NCI-H2227 treated with DMSO at 0.1 percent for 48 hours (cell line): ENCODE results near the gene CARS2.
"Not testable (repeated sequence)": the region's sequence is repeated elsewhere in the genome, so short reads cannot be mapped to it uniquely, and the experiment has no call there.

ENCODE experiments used
- DNase-seq: peaks from one replicate; lab custom pipeline; 2025; lab: John Stamatoyannopoulos, UW

CARS2 gene, protein sequence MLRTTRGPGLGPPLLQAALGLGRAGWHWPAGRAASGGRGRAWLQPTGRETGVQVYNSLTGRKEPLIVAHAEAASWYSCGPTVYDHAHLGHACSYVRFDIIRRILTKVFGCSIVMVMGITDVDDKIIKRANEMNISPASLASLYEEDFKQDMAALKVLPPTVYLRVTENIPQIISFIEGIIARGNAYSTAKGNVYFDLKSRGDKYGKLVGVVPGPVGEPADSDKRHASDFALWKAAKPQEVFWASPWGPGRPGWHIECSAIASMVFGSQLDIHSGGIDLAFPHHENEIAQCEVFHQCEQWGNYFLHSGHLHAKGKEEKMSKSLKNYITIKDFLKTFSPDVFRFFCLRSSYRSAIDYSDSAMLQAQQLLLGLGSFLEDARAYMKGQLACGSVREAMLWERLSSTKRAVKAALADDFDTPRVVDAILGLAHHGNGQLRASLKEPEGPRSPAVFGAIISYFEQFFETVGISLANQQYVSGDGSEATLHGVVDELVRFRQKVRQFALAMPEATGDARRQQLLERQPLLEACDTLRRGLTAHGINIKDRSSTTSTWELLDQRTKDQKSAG

DNA sequence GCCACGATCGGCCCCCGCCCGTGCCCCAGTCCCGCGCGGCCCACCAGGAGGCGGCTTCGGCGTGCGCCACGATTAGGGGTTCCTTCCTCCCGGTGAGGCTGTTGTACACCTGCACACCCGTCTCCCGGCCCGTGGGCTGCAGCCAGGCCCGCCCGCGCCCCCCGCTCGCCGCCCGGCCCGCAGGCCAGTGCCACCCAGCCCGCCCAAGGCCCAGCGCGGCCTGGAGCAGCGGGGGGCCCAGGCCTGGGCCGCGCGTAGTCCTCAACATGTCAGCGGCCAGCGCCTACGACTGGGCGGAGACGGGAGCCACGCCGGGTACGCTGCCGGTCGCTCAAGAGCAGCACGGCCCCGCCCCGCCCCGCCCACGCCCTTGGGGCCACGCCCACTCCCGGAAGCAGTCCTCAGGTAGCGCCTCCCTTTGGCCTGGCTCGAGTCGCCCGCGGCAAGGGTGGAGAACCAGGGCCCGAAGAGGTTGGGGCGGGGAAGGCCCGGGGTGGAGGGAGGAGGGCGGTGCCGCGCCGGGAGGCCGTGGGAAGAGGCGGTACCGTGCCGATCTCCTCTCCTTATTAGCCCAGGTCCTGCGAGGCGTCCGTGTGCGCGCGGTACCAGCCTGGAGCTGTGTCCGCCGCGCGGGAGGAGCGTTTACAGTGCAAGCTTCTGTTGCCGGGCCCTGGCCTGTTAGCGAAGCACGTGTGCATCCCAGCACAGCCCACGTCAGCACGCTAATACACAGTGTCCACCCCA is at the start of gene CARS2:
Gene CARS2, minus strand, starts transcription at position 291 of the 744 bp plus-strand sequence. Its CDS starts 23 bp downstream, at position 268.
- peak; percentile 85 for DNase-seq

GRCh38 chr13:110748271-110748670 is 42.4 kb upstream of the CARS2 start:
- no peak for DNase-seq

- DNase-seq = no peak
These were observed 40.5 kb upstream of the CARS2 start for GRCh38 chr13:110746438-110746837.

GRCh38 chr13:110743687-110744086 is 37.8 kb upstream of the CARS2 start:
- no peak for DNase-seq

- no peak for DNase-seq
These were observed 31.6 kb upstream of the CARS2 start for GRCh38 chr13:110737555-110737954.

GRCh38 chr13:110734561-110734960 is 28.6 kb upstream of the CARS2 start:
- no peak for DNase-seq

GRCh38 chr13:110731072-110731471 is 25.2 kb upstream of the CARS2 start:
- DNase-seq = no peak

DNA sequence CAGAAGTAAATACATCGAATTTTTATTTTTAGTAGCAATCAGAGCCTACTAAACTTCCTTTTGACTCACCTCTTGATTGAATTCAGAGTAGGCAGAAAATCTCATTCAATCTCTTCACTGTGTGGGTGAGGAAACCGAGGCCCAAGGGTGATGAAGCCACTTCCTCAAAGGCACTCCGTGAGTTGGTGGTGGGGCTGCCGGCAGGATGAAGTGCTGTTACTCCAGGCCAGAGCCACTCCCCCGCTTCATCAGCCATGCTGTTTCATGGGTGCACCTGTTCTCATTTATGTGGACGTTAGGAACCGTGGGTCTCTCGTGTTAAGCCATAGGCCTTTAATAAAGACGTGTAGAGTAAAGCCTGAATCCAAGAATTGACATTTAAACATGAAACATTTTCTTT is 20.8 kb upstream of the CARS2 start:
- no peak for DNase-seq

- not testable (repeated sequence) for DNase-seq
These were observed 20.2 kb upstream of the CARS2 start for GRCh38 chr13:110726153-110726552.

- DNase-seq = no peak
These were observed 17.7 kb upstream of the CARS2 start for GRCh38 chr13:110723598-110723997.

DNA sequence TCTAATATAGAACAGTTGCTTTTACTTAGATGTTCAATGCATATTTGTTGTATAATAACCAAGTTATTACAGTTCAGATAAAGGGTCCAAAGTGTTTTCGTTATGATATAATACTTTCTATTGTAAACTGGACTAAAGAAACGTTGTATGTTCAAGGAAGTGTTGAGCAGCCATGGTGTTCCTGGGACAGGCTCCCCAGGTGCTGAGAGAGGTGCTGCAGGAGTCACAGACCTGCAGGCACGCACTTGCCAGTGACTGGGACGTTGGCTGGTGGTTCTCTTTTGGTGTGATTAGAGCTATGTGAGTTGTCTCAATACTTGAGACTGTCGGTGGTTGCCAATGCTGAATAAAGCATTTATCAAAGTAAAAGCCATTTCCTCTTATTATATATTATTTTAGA is 17.1 kb upstream of the CARS2 start:
- DNase-seq = no peak

- DNase-seq = no peak
These were observed 13.3 kb upstream of the CARS2 start for GRCh38 chr13:110719036-110719710.

DNA sequence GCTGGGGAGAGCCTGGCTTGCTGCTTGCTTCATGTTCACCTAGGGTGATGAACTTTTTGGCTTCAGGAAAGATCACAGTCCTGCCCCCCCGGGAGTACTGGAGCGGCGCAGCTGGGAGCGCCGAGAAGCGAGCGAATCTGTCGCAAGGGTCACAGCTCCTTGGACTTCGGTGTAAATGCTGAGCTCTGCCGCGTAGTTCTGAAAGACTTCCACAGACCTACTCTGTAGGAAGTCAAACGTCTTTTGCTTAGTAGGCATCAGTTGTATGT is 10.3 kb upstream of the CARS2 start:
- DNase-seq = no peak

DNA sequence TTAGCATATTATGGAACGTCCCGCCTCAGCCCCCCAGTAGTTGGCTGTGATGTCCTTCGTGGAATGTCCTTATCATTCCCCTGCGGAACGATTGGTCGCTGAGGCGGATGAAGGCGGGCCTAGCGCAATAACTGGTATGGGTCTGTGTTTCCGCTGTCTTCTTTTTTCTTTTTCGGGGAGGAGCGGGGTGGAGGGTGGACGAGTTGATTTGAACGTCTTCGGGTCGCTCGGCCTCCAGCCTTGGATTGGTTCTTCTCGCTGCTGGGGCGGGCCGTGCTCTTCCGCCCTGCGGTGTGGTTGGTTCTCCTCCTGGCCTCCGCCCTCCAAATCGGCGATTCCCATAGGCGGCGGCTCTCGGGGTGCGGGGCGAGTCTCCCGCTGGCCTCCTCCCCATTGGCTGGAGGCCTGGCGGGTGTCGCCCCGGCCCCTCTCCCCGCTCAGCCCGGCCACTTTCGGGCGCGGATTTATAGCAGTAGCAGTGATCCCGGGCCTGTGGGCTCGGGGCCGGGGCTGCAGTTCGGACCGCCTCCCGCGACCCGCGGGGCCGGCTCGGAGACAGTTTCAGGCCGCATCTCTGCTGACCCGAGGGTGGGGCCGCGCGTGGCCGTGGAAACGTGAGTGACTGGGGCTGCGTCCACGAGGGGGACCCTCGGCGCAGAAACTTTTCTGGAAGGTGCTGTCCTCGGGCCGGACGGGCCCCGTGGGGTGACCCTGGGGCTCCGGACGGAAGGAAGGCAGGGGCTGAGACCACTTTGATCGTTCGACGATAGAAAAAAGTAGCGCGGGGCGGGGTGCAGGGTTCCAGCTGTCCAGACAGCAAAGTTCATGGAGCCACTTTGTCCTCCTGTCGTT is 9.7 kb upstream of the CARS2 start:
- DNase-seq = peak; percentile 96

DNA sequence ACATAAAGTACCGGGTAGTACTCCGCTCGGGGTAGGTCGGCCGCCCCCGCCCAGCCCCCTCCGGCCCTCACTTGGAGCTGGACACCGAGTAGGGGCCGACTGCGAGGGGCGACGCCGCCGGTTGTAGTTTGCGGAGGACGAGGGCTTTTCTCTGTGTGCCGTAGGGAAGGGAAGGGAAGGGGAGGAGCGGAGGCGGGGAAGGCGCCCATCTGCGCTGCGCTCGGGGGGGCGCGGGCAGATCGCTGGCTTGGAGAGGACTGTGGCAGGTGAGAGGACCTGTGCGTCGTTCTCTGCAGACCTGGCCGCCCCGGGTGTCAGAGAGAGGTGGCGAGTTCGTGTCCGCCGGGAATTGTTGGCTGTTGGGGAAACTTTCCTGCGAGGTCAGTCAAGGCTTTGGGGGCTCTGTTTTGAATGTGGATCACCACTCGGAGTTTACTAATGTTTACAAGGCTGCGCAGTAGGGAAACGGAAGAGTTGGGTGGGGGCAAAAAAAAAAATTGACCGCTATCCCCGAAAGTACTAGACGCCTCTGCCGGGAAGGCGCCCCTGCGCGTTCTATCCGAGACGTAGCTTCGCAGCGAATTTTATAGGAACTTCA is 9.0 kb upstream of the CARS2 start:
- no peak for DNase-seq

DNA sequence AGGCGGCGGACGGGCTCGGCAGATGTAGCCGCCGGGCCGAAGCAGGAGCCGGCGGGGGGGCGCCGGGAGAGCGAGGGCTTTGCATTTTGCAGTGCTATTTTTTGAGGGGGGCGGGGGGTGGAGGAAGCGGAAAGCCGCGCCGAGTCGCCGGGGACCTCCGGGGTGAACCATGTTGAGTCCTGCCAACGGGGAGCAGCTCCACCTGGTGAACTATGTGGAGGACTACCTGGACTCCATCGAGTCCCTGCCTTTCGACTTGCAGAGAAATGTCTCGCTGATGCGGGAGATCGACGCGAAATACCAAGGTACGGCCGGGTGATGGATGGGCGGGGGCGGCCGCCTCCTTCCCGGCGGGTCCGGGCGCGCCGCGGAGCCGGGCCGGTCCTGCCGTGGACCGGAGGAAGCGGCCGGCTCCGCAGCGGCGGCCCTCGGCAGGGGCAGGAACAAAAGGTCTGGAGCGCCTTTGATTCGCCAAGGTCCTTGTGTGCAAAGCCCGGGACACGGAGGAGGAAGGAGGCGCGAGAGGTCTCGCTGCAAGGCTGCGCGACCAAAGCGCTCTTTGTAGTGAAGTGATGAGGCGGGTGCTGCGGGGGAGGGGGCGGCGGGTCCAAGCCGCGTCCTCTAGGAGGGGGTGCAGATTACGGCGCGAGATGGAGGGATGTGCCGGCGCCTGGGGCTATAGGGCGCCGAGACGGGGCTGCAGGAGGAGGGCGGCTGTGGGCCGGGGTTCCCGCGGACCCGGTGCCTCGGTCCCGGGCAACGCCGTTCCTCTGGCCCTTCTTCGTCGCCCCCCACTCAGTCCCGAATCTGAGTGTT is 8.3 kb upstream of the CARS2 start:
- no peak for DNase-seq

DNA sequence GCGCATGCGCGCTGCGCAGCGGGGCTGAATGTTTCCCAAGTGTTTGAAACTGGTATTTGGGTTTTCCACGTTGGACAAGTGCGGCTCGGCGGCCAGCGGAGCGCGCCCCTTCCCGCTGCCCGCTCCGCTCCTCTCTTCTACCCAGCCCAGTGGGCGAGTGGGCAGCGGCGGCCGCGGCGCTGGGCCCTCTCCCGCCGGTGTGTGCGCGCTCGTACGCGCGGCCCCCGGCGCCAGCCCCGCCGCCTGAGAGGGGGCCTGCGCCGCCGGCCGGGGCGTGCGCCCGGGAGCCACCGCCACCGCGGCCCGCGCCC is 7.7 kb upstream of the CARS2 start, which contains the start of gene ING1:
Gene ING1, plus strand, starts transcription at position 59 of the 311 bp plus-strand sequence. CDS start 450 bp downstream, outside the sequence.
- DNase-seq = no peak

- DNase-seq = peak; percentile 94
These were observed 7.1 kb upstream of the CARS2 start for GRCh38 chr13:110712849-110713641.

- peak; percentile 87 for DNase-seq
These were observed 6.3 kb upstream of the CARS2 start for GRCh38 chr13:110712081-110712848.
